MM.1S (cell line): ENCODE results near the gene SYCE1L.

Experiments
- CTCF ChIP-seq: fragments of 300-600 bp; sonication (generic); IDR thresholded peaks from 2 replicates; pipeline ENCODE4 v1.5.1; 2016; ENCODE audit warnings: antibody characterized with exemption, low read length, mixed read lengths
- EZH2 ChIP-seq: fragments of 300-600 bp; sonication (generic); optimal IDR thresholded peaks from 2 replicates; pipeline ENCODE3; 2017; ENCODE audit warnings: low read depth, mild to moderate bottlenecking, antibody characterized with exemption, low read length, mixed read lengths

GRCh38 chr16:77197747-77198146 is 1.5 kb upstream of the SYCE1L start:
- TF ChIP-seq CTCF (no peak), EZH2 (no peak)
